ENCODE results near the gene TSPAN13.

DNA sequence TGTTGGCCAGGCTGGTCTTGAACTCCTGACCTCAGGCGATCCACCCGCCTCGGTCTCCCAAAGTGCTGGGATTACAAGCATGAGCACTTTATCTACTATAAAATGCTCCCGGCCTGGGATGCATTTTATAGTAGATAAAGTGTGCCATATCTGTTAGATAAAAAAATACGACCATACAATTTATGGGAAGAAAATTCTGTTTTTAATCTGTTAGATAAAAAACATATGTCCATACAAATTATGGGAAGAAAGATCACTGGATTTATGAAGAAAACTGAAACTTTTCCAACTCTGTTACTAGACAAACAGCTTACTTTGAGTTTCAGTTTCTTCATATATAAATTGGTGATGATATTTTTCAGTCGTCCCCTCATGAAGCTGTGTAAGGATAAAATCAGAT, 4.5 kb downstream of the TSPAN13 start:
- TF ChIP-seq EZH2 (IDR thresholded peaks at IDR 0.05; ENCODE audit: borderline replicate concordance, insufficient read depth, low read depth, low read length, poor library complexity, severe bottlenecking) = no peak
- TF ChIP-seq, protein P1, sequence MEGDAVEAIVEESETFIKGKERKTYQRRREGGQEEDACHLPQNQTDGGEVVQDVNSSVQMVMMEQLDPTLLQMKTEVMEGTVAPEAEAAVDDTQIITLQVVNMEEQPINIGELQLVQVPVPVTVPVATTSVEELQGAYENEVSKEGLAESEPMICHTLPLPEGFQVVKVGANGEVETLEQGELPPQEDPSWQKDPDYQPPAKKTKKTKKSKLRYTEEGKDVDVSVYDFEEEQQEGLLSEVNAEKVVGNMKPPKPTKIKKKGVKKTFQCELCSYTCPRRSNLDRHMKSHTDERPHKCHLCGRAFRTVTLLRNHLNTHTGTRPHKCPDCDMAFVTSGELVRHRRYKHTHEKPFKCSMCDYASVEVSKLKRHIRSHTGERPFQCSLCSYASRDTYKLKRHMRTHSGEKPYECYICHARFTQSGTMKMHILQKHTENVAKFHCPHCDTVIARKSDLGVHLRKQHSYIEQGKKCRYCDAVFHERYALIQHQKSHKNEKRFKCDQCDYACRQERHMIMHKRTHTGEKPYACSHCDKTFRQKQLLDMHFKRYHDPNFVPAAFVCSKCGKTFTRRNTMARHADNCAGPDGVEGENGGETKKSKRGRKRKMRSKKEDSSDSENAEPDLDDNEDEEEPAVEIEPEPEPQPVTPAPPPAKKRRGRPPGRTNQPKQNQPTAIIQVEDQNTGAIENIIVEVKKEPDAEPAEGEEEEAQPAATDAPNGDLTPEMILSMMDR (IDR thresholded peaks at IDR 0.05) = no peak

Measured in B cell (primary cell).